GM21786 (cell line): ENCODE measurements around the gene LYZL1.
"Not testable (repeated sequence)": the region's sequence is repeated elsewhere in the genome, so short reads cannot be mapped to it uniquely, and the experiment has no call there.

Source experiments
- ATAC-seq: cut with Tn5 transposase; IDR thresholded peaks from one replicate; pipeline ENCODE4 v1.9.1; 2021; ENCODE audit not compliant: unreplicated experiment

The LYZL1 gene

GRCh38 chr10:29288906-29289305, at the start of gene LYZL1:
Gene LYZL1 (plus strand): TSS chr10:29289070. CDS start chr10:29291868, 2,798 bp downstream.
- ATAC-seq: not testable (repeated sequence)

GRCh38 chr10:29239569-29240472, 49.0 kb upstream of the LYZL1 start:
- no peak for ATAC-seq

- no peak for ATAC-seq
Observed at GRCh38 chr10:29240986-29241660, 47.7 kb upstream of the LYZL1 start.

GRCh38 chr10:29241925-29242324, 46.9 kb upstream of the LYZL1 start:
- no peak for ATAC-seq

- ATAC-seq: no peak
Observed at GRCh38 chr10:29243066-29243465, 45.8 kb upstream of the LYZL1 start.

- no peak for ATAC-seq
Observed at GRCh38 chr10:29243750-29244149, 45.1 kb upstream of the LYZL1 start.

GRCh38 chr10:29244978-29245377, 43.9 kb upstream of the LYZL1 start:
- no peak for ATAC-seq

- ATAC-seq: no peak
Observed at GRCh38 chr10:29245476-29245875, 43.4 kb upstream of the LYZL1 start.

- ATAC-seq: no peak
Observed at GRCh38 chr10:29246449-29246848, 42.4 kb upstream of the LYZL1 start.

GRCh38 chr10:29248158-29248557, 40.7 kb upstream of the LYZL1 start:
- no peak for ATAC-seq

- no peak for ATAC-seq
Observed at GRCh38 chr10:29249018-29249417, 39.9 kb upstream of the LYZL1 start.

- ATAC-seq: no peak
Observed at GRCh38 chr10:29250066-29250465, 38.8 kb upstream of the LYZL1 start.

GRCh38 chr10:29252811-29253689, 35.8 kb upstream of the LYZL1 start:
- no peak for ATAC-seq

- no peak for ATAC-seq
Observed at GRCh38 chr10:29253690-29254029, 35.2 kb upstream of the LYZL1 start.

- no peak for ATAC-seq
Observed at GRCh38 chr10:29254123-29255046, 34.5 kb upstream of the LYZL1 start.

GRCh38 chr10:29255104-29255503, 33.8 kb upstream of the LYZL1 start:
- ATAC-seq: no peak

GRCh38 chr10:29256019-29256418, 32.9 kb upstream of the LYZL1 start:
- no peak for ATAC-seq

- no peak for ATAC-seq
Observed at GRCh38 chr10:29256586-29256985, 32.3 kb upstream of the LYZL1 start.

- no peak for ATAC-seq
Observed at GRCh38 chr10:29257106-29257783, 31.6 kb upstream of the LYZL1 start.

- ATAC-seq: no peak
Observed at GRCh38 chr10:29257784-29258135, 31.1 kb upstream of the LYZL1 start.
